K562 treated with DMSO at 1 percent for 4 hours (cell line): ENCODE results near the gene ARPC5L. TPM values are rescaled to one million over a fixed set of nuclear protein-coding genes. Genes with fewer than 3 reads are reported as not detected.

ENCODE experiments used
- total RNA-seq: library from RNA; unstranded; fragments of 300-600 nt; gene quantifications from 2 replicates; pipeline ENCODE4 v1.2.3, GENCODE V29; 2022; ENCODE audit not compliant: insufficient read depth

The ARPC5L gene
- total RNA-seq = 46.5 and 57.9 TPM in 2 replicates

DNA sequence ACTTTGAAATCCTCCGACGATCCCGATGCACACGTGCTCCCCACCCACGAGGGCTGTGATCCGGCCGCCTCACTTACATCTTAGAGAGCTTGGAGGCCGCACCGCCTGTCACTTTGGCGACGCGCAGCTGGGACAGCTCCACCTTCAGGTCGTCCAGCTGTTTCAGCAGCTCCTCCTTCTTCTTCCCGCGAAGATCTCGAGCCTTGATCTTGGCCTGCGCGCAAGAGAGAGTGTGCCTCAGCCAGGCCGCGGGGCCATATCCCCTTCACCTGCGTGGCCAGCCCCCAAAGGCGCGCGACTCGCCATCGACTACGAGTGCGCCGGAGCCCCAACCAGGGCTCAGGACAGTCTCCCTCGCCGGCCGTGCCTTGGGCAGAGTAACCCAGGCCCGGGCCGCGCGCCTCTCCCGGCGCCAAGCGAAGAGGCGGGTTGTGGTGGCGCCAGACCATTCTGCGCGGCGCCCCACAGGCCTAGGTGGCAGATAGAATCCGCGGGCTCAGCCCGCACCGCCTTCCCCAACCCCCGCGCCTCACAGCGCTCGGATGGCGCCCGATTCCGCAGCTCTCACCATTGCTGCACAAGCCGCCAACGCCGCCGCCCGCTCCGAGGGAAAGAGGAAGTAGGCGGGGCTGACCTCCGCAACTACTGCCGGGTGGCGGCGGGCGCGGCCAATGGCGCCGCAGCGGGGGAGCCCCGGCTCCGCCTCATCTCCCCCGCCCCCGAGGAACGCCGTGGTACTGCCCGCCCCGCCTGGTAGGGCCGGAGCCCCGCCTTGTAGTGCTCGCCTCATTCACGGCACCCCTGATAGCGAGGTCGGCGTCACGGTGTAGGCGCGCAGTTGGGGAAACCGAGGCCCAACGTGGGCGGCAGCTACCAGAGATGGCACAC, at the start of gene ARPC5L, which contains the start of gene RPL35:
Gene ARPC5L, plus strand, starts transcription at position 789 of the 888 bp plus-strand sequence. CDS start 7,161 bp downstream, outside the sequence.
Gene RPL35, minus strand, starts transcription at position 616 of the 888 bp plus-strand sequence. Its CDS starts 45 bp downstream, at position 571.

GRCh38 chr9:124852829-124853531, 8.9 kb upstream of the ARPC5L start, which contains the start of gene WDR38:
TSS of gene WDR38 (plus strand) at chr9:124853460. CDS start at chr9:124853532, 72 bp downstream.

Other genes with a start within 250 kb of the ARPC5L start
- 9.6 and 10.6 TPM in 2 replicates for gene NR6A1, start 90.8 kb upstream of the ARPC5L start, total RNA-seq
- gene OLFML2A, start 85.0 kb upstream of the ARPC5L start, total RNA-seq = not detected in 2 replicates
- gene WDR38, start 8.7 kb upstream of the ARPC5L start, total RNA-seq = not detected in 2 replicates
- gene RPL35, start 173 bp upstream of the ARPC5L start, total RNA-seq = 7,022 and 8,280 TPM in 2 replicates
- 5.5 and 7.4 TPM in 2 replicates for gene GOLGA1, start 79.0 kb downstream of the ARPC5L start, total RNA-seq